HG03025 (cell line): Measurements from ENCODE around the gene TMEM183A.

Source experiments
- ATAC-seq: cut with Tn5 transposase; IDR thresholded peaks from one replicate; pipeline ENCODE4 v1.9.1; 2021; ENCODE audit warnings: mild to moderate bottlenecking, moderate library complexity; ENCODE audit not compliant: unreplicated experiment, low FRiP score

Gene TMEM183A

DNA sequence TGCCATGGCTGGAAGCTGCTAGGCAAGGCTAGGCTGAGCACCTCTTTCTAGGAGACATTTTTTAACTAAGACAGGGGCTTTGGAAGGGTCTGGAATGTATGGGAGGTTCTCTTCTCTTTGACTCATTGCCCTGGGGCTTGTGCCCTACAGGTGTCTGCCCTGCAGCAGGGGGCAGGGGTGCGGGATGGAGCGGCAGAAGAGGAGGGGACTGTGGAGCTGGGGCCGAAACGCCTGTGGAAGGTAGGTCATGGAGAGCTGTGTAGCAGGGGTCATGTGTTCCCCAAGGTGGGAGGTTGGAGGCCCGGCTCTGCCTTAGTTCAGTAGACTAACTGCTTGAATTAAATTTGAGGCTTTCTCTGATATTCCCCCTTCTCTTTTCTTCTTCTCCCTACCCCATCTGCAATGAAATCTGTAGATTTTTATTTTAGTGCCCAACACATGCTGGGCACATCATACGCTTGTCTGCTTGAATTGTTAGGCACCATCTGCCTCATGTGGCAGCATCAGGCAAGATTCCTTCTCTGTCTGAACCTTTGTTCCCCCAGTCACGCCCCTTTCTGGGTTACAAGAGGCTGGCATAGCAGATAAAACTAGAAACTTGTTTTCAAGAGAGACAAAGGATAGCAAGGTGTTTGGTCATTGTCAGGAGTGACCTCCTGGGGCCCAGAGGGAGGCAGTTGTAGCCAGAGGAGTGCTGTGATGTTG is 37.5 kb downstream of the TMEM183A start:
- ATAC-seq = no peak

DNA sequence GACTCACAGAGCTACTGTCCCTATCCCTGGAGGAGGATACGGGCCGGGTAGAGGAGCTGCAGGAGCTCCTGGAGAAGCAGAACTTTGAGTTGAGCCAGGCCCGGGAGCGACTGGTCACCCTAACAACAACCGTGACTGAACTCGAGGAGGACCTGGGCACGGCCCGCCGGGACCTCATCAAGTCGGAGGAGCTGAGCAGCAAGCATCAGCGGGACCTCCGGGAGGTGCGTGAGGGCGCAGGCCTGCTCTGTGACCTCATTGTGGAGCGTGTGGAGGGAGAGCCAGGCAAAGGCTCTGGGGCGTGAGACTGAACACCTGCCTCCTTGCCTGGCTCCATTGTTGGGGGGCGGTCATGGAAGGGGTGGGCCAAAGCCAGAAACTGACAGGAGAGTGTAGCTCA is 38.2 kb downstream of the TMEM183A start:
- no peak for ATAC-seq

DNA sequence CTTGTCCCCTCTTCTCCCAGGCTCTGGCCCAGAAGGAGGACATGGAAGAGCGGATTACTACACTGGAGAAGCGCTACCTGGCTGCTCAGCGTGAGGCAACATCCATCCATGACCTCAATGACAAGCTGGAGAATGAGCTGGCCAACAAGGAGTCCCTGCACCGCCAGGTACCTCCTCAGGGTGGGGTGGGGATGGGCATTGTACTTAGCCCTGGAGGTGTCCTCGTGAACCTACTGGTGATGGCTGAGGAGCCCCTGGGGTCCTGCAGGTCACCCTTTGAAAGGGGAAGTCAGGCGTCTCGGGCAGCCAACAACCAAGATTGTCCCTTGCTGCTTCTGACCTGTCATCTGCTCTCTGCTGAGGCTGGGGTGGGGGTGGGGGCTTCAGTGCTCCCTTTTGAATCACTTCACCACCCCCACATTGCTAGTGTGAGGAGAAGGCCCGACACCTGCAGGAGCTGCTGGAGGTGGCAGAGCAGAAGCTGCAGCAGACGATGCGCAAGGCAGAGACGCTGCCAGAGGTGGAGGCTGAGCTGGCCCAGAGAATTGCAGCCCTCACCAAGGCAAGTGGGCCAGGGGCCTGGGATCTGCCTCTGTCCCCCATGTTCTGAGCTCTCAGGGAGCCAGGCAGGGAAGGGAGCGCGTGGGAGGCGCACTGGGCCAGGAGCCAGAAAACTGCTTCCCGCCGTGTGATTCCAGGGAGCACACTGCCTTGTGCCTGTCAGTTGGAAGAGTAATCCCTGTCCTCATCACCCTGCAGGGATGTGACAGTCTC is 38.8 kb downstream of the TMEM183A start:
- ATAC-seq = no peak

DNA sequence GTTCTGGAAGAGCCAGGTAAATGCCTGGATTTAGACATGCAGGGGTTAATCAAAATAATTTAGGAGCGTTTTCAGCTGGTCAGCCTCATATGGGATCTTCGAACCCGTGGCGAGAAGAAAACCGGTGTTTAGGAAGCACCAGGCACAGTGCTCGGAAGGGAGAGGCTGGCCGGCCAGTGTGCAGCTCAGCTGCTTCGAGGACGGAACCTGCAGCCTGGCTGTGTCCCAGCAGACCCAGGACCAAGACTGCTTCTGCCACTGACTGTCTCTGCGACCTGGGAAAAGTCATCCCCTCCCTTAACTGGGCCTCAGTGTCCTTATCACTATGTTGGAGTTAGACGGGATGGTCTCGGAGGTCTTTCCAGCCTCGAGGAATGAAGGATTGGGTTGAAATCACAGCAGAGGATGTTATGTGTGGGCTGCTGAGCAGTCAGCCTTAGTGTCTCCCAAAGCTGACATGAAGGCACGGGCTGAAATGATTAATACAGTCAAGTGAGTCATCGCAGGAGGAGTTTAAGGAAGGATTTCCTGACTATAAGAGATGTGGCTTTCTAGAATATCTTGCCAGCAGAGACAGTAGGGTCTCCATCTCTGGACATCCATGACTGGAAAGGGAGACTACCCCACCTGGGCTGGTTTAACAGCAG is 39.9 kb downstream of the TMEM183A start:
- no peak for ATAC-seq

DNA sequence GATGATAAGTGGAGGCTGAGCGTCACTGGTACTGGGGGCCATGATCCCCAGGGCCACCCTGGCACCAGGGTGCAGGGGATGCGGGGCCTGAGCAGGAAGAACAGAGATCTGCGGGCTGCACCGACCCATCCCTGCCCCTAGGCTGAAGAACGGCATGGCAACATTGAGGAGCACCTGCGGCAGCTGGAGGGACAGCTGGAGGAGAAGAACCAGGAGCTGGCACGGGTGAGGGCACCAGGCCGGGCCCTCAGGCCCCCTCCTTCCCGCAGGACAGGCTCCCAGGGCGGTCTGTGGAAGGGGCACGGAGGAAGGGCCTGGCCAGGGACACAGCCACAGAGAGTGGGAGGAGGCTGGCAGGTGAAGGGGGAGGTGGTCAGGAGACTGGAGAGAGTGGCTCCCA is 40.9 kb downstream of the TMEM183A start:
- ATAC-seq = no peak

DNA sequence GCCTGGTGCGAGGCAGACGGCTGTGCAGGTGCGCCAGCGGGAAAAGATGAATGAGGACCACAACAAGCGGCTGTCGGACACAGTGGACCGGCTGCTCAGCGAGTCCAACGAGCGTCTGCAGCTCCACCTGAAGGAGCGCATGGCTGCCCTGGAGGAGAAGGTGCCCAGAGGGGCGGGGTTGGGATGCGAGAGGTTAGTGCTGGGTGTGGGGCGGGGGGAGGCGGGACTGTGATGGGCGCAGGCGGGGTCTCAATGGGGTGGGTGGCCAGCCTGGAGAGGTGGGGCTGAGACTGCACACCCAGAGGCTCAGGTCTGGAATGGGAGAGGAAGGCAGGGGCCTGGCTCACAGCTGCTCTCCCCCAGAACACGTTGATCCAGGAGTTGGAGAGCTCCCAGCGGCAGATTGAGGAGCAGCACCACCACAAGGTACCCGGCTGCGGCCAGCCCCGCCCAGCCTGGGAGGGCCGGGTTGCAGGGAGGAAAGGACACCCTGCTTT is 41.4 kb downstream of the TMEM183A start:
- no peak for ATAC-seq

DNA sequence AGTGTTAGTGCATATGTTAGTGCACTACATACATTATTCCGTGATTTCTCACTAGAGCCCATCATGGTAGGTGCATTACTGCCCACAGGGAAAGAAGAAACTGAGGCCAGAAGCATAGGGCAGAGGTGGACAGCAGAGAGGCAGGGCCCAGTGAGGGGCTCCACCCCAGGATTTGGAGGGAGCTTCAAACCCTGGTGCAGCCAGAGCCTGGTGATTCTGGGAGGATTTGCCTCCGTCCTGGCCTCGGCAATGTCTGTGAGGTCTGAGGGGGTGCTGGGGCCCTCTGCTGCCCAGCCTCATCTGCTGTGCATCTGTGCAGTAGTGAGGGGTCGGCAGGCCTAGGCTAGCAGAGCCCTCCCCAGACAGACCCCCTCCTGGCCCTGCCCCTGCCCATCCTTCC is 41.9 kb downstream of the TMEM183A start:
- ATAC-seq = no peak

DNA sequence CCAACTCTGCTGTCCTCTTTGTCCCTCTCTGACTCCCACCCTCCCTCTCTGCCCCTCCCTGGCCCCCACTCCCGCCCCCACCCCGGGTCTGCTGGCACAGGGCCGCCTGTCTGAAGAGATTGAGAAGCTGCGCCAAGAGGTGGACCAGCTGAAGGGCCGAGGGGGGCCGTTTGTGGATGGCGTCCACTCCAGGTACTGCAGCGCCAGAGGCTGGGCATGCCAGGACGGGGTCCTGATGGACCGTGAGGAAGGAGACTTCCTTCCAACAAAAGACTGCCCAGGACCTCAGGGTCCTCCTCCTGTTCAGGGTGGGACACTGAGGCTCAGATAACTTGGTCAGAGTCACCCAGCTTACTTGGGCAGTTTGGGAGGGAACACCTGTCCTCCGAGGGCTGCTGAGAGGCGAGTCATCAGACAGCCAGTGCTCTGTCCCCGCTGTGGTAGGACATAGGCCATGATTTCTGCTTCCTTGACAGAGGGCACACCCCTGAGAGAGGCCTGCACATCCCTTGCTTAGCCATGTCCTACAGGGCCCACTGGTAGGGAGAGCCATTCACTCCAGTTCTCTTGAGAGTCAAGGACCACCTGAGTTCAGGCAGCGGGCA is 42.5 kb downstream of the TMEM183A start:
- ATAC-seq = no peak

DNA sequence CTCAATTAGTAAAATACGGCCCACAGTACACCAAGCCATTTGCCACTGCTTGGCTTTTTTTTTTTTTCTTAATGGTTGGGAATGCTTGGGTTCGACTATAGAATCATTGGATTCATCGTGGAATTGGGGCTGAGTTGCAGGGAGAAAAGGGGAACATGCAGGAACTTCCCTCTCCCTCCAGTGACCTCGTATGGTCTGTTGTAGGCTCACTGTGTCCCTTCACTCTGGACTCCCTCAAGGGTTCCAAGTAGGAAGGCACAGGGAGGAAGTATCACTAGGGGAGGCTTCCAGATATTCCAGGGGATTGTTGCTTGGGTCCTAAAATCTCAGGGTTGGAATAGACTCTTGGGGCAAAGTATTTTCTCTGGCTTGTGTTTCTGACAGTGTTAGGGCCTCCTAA is 43.7 kb downstream of the TMEM183A start:
- no peak for ATAC-seq

DNA sequence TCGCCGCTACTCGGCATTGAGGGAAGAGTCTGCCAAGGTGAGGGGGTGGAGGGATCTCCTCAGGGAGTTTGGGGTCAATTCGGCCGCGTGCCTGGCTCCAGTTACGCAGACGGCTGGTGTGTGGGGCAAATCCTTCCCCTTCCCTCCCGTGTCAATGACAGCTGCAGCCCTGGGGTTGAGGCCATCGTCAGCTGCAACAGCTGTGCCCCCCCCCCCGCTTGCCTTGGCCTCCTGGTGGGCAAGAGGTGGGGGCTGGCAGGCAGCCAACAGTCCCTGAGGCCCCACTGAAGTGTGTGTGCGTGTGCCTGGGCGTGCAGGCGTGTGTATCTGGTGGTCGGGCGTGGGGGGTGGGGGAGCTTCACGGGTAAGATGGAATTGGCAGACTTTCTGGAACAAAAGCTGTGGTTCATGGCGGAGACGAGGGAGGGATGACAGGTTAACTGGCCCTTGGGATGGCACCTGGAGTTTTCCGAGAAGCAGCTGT is 44.7 kb downstream of the TMEM183A start:
- ATAC-seq = no peak

DNA sequence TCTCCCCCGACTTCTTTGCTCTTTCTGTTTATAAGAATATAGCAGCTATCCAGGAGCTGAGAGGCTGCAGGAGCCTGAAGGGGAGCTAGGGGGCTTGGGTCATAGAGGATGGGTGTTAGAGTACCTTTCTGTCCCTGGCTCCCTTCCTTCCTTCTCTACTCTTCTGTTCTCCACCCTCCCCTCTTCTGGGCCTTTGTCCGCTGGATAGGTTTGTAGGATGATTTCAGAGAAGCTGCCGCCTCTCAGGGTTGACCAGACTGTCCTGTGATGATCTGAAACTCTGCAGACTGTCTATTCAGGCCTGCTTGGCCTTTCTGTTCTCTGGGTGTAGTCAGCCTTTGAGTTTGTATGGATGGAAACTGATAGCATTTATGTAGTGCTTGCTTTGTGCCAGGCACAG is 45.4 kb downstream of the TMEM183A start:
- ATAC-seq = no peak

DNA sequence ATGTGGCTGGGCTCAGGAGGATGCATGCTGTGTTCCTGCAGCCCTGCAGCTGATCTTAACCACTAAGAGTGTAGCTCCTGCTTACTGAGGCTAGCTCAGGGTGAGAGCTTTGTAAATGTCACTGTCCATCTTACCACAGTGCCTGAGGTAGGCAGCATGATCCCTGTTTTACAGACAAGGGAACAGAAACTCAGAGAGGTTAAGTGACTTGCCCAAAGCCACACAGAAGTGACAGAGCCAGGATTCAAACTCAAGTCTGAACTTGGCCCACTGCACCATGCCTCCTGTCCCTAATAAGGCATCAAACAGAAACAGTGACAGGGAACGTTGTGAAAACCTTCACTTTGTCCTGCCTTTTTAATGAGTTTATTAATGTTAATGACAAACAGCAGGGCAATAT is 47.0 kb downstream of the TMEM183A start:
- ATAC-seq = no peak

DNA sequence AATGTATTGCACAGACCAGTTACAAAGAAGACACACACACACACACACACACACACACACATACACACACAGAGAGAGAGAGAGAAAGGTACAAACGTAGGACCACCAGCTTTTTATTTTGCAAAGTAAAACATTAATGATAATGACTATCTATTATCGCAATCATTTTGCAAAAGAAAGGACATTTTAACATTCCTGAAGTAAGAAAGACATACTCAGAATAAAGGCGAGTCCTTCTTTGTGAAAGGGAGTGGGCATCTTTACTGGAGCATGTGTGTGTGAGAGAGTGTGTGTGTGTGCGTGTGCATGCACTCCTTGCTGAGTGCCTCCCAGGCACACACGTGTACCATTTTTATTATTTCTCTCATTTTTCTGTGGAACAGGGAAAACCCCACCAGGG is 47.5 kb downstream of the TMEM183A start:
- ATAC-seq = no peak

DNA sequence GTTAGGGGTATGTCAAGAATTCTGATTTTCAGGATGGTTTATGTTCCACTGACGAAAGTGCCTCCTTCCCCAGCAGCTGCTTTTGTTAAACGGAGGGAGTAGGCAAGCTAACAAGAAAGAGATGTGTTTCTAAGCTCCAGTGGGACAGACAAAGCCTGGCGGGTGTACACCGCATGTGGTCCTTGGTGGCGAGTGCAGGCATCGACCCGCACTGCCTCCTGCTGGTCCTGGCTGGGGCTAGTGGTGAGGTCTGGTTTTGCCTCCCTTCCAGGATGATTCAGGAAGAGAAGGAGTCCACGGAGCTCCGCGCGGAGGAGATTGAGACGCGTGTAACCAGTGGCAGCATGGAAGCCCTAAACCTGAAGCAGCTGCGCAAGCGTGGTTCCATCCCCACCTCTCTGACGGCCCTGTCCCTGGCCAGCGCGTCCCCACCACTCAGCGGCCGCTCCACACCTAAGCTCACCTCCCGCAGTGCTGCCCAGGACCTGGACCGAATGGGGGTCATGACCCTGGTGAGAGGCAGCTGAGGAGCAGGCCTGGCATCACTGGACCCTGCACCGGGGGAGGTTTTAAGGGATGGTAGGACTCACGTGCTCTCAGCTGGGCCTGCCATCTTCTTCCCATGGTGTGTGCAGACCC is 48.1 kb downstream of the TMEM183A start:
- ATAC-seq = no peak

DNA sequence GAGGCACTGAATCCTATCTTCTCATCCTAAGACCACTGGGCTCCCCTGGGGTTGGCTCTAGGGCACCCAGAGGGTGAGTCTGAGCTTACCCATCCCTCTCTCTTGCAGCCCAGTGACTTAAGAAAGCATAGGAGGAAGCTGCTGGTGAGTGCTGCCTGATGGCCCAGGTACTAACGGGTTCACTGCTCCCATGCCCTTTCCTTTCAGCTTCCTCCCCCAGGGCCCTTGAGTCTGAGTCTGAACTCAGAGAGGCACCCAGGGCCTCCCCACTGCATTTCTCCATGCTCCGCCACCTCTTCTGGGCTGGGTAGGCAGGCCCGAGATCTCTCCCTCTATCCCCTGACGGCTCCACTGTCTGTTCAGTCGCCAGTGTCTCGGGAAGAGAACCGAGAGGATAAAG is 48.8 kb downstream of the TMEM183A start:
- no peak for ATAC-seq

DNA sequence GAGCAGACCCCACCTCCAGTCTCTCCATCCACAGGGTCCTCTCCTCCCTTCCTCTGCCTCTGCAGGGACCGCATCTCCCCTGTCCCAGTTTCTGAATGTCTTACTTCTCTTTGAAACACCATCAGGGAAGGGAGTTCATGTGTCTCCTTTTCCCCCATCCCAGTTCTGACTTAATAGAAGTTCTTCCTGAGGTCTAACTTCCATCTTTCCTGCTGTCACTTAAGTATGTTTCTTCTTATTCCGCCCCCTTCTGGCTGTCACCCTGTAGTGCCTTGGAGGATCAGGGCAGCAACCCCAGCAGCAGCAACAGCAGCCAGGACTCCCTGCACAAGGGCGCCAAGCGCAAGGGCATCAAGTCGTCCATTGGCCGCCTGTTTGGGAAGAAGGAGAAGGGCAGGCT is 49.3 kb downstream of the TMEM183A start:
- no peak for ATAC-seq

DNA sequence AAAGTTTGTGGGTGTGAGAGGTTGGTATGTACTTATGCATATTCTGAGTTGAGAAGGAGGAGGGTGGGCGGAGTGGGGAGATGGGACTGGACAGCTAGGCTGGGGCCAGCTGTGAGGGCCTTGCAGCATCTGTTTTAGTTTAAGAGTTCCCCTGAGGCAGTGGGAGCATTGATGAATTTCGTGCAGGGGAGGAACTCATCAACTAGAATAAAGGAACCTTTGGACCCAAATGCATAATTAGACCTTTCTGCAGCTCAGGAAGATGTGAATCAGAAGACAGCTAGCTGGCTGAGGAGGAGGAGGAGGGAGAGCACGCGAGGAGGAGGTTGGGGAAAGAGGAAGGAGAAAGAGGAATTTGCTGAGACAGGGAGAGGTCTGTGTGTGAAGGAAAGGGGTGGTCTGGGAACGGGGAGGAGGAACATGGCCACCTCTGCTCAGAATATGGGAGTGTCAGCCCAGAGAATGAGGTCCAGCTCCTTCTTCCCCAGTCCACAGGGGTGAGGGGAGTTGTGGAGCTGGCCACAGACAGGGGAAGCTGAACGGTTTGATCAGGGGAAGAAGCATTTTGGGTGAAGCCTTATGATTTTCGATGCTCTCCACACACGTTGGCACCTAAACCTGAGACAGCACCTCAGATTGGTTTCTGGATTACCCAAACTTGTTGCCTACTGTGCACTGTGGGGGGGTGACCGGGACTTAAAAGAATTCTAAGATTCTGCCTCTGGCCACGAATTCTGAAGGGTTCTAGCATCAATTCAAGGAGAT is 50.9 kb downstream of the TMEM183A start:
- ATAC-seq = no peak

DNA sequence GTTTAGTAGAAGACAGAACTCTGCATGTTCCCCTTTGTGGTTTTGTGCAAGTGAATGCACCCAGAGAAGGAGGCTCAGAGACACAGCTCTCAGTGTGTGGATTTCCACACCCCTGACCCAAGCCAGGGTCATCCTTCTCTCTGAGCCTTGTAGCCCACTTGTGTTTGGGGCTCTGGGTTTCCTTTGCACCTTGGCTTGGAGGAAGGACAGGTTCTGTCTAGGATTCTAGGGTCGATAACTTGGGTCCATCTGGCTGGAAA is 51.4 kb downstream of the TMEM183A start:
- ATAC-seq = no peak

DNA sequence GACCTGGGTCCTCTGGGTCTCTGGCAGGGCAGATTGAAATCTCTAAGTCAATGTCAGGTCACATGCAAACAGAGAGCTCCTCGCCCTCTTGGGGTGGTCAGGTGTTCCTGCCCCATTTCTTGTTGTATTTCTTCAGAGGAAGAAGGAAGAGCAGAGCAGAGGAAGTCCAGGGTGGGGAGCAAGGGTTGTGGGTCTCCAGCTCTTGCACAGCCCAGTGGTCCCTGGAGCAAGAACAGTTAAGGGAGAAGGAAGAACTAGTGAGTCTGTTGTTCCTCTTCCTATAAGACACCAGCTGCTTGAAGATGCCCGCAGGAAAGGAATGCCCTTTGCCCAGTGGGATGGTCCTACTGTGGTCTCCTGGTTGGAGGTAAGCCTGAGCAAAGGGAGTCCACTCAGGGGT is 52.3 kb downstream of the TMEM183A start:
- no peak for ATAC-seq

DNA sequence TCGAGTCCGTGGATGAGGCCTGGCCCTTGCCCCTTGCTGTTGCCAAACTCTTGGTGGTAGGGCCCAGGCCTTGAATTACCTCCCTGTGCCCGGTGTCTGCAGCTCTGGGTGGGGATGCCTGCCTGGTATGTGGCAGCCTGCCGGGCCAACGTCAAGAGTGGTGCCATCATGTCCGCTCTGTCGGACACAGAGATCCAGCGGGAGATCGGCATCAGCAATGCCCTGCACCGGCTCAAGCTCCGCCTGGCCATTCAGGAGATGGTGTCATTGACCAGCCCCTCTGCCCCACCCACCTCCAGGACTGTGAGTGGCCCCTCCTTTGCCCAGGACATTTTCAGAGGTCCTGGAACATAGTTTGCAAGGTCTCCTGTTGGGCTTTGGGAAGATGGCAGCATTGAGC is 52.9 kb downstream of the TMEM183A start:
- no peak for ATAC-seq
